Measurements from ENCODE around the gene ZNHIT3.

The ZNHIT3 gene

DNA sequence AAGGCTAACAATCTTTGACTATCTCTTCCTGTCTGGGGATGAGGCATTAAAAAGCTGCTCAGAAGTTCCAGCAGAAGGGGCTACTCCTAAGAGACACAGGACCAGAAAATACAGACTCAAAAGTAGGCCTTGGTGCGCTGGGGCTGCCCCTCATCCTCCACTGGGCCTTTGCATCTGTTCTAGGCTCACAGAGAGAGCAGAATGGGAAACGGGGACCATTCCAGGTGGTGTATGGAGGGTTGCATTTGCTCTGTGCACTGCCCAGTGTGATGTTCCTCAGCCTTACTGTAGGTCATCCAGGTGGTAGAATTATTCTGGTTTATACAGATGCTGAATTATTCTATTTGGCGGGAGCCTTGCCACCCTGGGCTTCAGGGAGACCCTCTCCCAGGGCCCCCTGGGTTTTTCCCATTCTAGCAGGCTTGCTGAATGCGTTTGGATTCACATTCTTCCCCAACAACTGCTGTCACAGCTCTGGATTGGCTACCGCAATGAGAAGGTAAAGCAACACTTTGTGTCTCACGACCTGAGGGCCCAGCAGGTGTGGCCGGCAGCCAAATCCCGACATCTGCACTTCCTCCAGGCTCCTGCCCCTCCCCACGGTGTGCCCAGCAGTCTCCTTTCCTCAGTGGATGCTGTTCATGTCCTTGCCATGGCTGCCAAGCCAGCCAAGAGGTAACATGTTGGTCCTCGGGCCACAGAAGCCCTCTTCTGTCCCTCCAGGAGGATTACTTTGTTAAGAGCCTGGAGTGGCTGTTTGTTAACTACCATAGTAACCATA is 25.0 kb upstream of the ZNHIT3 start:
- no peak for DNase-seq (ENCODE audit: low read depth)
- H3K4me3 ChIP-seq (ENCODE audit: low read length), result no peak overlapping the region
- no peak for TF ChIP-seq CTCF (conservative IDR thresholded peaks at IDR 0.05; ENCODE audit: low read depth, low read length)

DNA sequence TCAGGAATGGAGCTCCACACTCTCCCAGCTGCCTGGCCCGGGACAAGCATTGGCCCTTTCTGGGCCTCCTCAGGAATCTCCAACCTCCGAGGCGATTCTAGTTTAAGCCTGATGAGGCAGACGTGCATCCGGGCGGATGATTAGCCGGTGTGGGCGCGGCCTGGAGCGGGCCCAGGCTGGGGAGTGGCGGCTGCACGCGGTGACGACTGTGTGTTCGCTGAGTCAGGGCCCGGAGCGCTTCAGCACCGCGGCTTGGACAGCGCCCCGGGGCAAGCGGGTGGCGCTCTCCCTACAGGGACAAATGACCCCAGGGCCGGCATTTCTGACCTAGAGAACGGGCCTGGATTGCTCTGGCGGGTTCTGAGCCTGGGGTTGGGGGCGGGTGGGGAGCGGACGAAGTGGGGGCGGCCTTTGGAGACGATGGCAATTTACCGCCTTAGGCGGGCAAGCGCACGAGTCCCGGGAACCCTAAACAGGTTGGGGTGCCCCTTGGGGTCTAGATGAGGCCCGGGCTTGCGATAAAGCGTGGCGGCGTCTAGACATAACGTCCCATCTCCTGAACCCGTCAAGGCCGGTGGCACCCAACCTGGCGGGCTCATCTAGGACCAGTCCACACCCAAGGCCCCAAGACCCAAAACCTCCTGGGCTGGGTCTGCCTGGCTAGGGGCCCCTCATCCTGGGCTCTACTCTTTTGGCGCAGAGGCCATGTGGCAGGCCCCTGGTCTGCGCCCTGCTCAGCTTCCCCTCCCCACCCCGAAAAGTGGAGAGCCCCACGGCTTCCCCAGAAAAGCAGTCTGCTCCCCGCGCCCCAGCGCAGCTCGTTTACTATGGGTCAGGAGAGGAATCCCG is 22.3 kb upstream of the ZNHIT3 start:
- no peak overlapping the region for H3K4me3 ChIP-seq (ENCODE audit: low read length)
- peak; percentile 29 for DNase-seq (ENCODE audit: low read depth)
- TF ChIP-seq CTCF (conservative IDR thresholded peaks at IDR 0.05; ENCODE audit: low read depth, low read length), result peak; percentile 2

DNA sequence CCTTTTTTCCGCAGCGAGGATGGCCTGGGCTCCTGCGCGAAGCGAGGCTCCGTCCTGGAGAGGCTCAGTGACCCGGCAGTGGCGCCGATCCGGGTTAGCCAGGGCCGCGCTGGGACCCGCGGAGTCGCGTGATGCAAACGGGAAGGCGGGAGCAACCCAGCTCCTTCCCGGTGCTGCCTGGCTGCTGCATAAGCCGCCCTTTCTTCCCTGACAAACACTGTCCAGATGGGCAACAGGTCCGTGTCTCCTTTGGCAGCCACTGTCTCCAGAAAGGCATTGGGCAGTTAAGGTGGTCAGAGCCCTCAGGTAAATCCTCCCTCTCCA is 21.8 kb upstream of the ZNHIT3 start:
- H3K4me3 ChIP-seq (ENCODE audit: low read length), result no peak overlapping the region
- TF ChIP-seq CTCF (conservative IDR thresholded peaks at IDR 0.05; ENCODE audit: low read depth, low read length), result no peak
- DNase-seq (ENCODE audit: low read depth), result no peak

DNA sequence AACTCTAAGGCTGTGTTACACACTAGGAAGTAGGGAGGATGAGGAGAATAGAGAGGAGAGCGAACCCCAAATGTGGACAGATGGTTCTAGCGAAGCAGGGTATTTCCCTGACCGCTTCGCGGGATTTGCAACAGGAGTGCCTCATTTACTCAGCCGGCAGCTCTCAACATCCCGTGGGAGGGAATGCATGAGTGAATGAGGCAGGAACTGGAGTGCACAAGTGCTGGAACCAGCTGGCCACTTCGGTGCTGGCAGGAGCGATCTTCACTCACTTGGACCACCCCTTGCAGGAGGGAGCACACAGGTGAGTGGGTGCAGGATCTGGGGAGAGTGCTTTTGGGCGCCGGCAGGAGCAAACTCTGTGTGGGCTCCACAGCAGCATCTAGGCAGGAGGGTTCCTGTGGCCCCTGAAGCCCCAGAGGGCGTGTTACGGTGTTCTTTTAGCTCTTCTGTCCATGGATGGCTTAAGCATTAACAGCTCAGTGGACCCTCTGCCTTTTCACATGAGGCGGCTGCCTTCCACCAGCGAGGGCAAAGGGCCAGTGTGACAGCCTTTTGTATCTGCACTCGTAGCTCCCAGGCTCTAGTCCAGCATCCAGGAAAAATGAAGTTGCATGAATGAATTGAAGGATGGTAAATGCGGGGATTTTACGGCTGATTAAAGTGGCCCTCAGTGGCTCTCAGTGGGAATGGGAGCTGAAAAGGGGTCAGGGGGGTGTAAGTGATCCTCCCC is 17.4 kb upstream of the ZNHIT3 start:
- no peak for DNase-seq (ENCODE audit: low read depth)
- TF ChIP-seq CTCF (conservative IDR thresholded peaks at IDR 0.05; ENCODE audit: low read depth, low read length), result no peak
- no peak overlapping the region for H3K4me3 ChIP-seq (ENCODE audit: low read length)

DNA sequence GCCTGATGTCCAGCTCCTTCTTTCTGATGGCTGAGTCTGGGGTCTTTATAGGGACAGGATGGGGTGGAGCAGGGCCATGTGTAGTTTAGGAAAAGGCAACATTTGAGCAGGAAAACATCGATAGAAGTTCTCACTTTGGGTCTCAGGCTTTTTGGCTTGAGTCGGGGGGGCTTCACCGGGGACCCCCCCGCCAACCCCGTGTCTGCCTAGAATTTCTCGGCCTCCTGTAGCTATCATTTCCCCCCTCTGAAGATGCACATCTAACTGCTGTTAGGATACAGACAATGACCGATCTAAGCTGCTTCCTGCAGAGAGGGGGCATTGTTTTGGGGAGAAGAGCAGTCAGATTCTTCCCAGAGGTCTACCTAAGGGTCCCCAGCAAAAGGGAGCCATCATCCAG is 16.7 kb upstream of the ZNHIT3 start:
- no peak for TF ChIP-seq CTCF (conservative IDR thresholded peaks at IDR 0.05; ENCODE audit: low read depth, low read length)
- no peak for DNase-seq (ENCODE audit: low read depth)
- H3K4me3 ChIP-seq (ENCODE audit: low read length), result no peak overlapping the region

GRCh38 chr17:36470499-36470898 is 16.0 kb upstream of the ZNHIT3 start:
- no peak overlapping the region for H3K4me3 ChIP-seq (ENCODE audit: low read length)
- DNase-seq (ENCODE audit: low read depth), result no peak
- TF ChIP-seq CTCF (conservative IDR thresholded peaks at IDR 0.05; ENCODE audit: low read depth, low read length), result no peak

All from retinal pigment epithelial cell (primary cell).